Hepatocyte (in vitro differentiated cells): ENCODE results near the gene TSPAN13.

ENCODE experiments used
- EZH2 ChIP-seq: fragments of 200-600 bp; sonication (generic); IDR thresholded peaks from 2 replicates; pipeline ENCODE4 v1.6.1; 2016; ENCODE audit warnings: antibody characterized with exemption, mild to moderate bottlenecking, borderline replicate concordance
- EZH2phosphoT487 ChIP-seq: fragments of 200-600 bp; sonication (generic); IDR thresholded peaks from one replicate; pipeline ENCODE4 v1.6.1; 2018; ENCODE audit warnings: antibody characterized with exemption, mild to moderate bottlenecking, low read depth, moderate library complexity; ENCODE audit not compliant: unreplicated experiment, severe bottlenecking
- TF ChIP-seq, protein P1 (sequence below): fragments of 200-600 bp; sonication (generic); IDR thresholded peaks from 2 replicates; pipeline ENCODE4 v1.5.1; 2016; ENCODE audit warnings: antibody characterized with exemption, mild to moderate bottlenecking; ENCODE audit not compliant: poor library complexity

DNA sequence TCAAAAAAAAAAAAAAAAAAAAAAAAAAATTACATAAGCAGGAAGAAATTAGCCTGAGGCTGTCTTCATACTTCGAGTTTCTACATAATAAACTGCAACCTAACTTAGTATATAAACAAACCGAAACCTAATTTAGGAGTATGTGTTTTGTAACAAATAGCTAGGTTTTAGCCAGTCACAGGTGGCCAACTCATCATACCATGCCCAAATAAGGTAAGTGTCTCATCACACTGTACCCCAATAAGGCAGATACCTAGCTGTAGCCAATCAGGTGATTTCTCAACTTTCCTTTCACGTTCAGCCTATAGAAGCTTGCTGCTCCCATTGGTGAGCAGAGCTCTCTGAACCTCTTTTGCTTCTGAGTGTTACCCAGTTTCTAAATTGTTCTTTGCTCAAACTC lies 65.2 kb downstream of the TSPAN13 start:
- TF ChIP-seq, protein P1, sequence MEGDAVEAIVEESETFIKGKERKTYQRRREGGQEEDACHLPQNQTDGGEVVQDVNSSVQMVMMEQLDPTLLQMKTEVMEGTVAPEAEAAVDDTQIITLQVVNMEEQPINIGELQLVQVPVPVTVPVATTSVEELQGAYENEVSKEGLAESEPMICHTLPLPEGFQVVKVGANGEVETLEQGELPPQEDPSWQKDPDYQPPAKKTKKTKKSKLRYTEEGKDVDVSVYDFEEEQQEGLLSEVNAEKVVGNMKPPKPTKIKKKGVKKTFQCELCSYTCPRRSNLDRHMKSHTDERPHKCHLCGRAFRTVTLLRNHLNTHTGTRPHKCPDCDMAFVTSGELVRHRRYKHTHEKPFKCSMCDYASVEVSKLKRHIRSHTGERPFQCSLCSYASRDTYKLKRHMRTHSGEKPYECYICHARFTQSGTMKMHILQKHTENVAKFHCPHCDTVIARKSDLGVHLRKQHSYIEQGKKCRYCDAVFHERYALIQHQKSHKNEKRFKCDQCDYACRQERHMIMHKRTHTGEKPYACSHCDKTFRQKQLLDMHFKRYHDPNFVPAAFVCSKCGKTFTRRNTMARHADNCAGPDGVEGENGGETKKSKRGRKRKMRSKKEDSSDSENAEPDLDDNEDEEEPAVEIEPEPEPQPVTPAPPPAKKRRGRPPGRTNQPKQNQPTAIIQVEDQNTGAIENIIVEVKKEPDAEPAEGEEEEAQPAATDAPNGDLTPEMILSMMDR, result no peak
- TF ChIP-seq EZH2phosphoT487 (no peak), EZH2 (no peak)
